Neuron (in vitro differentiated cells): ENCODE data around the gene LRRC74A.

Source experiments
- H2AFZ ChIP-seq: one replicate; pipeline ENCODE4 v1.6.1; 2013; ENCODE audit warnings: low read depth, mild to moderate bottlenecking, inconsistent platforms, low read length, moderate library complexity
- H3K27me3 ChIP-seq: one replicate; pipeline ENCODE4 v1.6.1; 2013; ENCODE audit warnings: low read length; ENCODE audit not compliant: insufficient read depth
- H3K36me3 ChIP-seq: one replicate; pipeline ENCODE4 v1.6.1; 2013; ENCODE audit warnings: low read length; ENCODE audit not compliant: insufficient read depth
- H3K4me1 ChIP-seq: one replicate; pipeline ENCODE4 v1.6.1; 2013; ENCODE audit warnings: low read length; ENCODE audit not compliant: insufficient read depth
- H3K4me3 ChIP-seq: 2 replicates; pipeline ENCODE4 v1.5.1; 2013; ENCODE audit warnings: mild to moderate bottlenecking, low read length, moderate library complexity
- H3K9me3 ChIP-seq: one replicate; pipeline ENCODE4 v1.6.1; 2013; ENCODE audit warnings: low read length

The LRRC74A gene

DNA sequence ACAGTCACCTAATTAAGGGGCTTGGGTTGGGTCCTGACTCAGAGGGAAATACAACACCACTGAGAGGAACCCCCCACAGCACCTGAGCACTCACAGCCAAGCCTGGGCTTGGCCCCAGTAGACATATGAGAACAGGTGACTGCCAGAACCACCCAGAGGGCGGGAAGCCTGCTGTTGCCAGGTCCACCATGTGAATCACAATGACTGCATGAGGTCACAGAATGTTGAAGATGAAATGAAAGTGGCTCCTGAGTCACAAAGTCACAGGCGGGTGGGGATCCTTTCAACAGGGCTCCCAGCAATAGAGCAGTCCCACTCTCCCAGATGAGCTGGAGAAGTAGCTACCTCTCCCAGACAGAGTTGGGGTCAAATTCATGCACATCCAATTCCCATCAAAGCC lies at the start of gene LRRC74A:
Gene LRRC74A, plus strand, starts transcription at position 287 of the 400 bp plus-strand sequence. CDS start 290 bp downstream, outside the sequence.
- H3K9me3 ChIP-seq: no peaks in the 10 kb centered on the region
- H3K36me3 ChIP-seq: no peaks in the 10 kb centered on the region
- no peak within 1 kb of the TSS for H3K4me3 ChIP-seq
- H3K4me1 ChIP-seq: peaks cover 10% of the 10 kb centered on the region
- peaks cover 20% of the 10 kb centered on the region for H3K27me3 ChIP-seq
- no peak within 1 kb of the TSS for H2AFZ ChIP-seq

DNA sequence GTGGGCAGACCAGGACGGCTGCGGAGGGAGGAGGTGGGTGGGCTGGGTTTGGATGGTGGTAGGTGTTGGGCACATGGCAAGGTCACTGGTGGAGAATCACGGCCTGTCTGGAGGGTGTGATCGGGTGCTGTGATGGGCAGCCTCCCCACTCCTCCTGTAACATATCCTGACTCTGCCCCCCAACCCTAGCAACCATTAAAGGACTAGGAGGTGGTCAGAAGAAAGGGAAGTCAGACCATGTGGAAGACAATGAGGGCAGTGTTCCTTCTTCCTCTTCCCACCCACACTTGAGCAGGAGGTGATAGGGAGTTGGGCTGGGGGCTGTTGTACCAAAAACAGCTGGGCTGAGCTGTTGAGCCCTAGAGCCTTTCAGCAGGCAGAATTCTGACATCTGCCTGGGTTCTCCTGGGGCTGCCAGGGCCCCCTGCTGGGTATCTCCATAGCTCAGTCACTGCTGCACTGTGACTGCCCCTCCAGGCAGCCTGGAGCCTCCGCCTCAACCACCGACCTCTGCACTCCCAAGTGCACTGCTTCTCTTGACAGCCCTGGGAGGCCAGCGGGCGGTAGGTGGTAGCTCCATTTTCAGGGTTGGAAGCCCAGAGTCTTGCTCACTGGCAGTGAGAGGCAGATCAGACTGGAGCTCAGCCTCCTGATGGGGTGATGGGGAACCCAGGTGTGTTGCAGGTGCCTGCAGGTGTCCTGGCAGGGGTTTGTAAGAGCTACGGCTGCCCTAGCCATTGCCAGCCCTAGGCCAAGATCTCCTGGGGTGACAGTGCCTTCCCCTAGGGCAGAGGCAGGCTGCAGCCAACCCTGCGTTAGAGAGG lies 49.6 kb upstream of the LRRC74A start:
- Histone ChIP-seq H3K36me3 (peaks cover 30% of the 10 kb centered on the region), H3K27me3 (no peaks in the 10 kb centered on the region), H3K4me3 (no peak overlapping the region), H3K4me1 (no peaks in the 10 kb centered on the region), H2AFZ (no peak overlapping the region), H3K9me3 (no peaks in the 10 kb centered on the region)

DNA sequence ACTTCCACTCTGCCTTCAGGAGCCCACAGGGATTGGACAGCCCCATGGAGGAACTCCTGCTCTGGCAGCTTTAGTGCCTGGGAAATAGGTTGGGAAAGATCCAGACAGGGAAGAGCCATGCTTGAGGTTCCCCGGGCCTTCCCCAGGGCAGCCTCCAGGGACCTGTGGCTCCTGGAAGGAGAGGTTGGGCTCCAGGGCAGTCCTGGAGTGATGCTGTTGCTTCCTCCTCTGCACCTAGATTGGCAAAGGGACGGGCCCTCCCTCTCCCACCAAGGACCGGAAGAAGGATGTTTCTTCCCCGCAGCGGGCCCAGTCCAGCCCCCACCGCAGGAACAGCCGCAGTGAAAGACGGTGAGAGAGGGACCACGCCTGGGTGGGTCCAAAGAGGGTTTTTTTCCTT lies 48.5 kb upstream of the LRRC74A start:
- Histone ChIP-seq H3K27me3 (no peaks in the 10 kb centered on the region), H3K4me3 (no peak overlapping the region), H2AFZ (no peak overlapping the region), H3K4me1 (no peaks in the 10 kb centered on the region), H3K9me3 (no peaks in the 10 kb centered on the region), H3K36me3 (peaks cover 40% of the 10 kb centered on the region)

DNA sequence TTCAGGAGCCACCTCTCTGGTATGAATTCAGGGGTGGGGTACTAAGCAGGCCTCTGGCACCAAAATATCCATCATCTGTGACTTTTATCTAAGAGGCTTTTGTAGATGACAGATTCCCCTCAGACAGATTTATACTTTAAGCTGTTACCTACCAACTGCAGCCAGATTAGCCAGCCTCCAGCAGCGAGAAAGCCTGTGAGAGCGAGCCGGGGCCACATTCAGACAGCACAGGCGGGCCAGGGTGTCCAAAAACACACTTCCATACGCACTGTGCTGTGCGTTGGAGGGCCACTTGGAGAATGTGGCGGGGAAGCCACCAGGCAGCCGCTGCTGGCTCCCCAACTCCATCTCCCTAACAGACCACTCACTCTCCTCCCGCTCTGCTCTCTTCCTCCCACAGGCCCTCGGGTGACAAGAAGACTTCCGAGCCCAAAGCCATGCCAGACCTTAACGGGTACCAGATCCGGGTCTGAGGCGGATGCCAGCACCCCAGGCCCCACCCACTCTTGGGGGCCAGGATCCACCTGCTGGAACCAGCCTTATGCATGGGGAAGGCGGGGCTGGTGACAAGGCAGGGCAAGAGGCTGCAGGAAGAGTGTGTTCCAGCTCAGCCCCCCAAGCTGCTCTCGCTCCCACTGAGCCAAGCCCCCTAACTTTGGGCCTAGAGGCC lies 47.5 kb upstream of the LRRC74A start:
- Histone ChIP-seq H2AFZ (no peak overlapping the region), H3K27me3 (no peaks in the 10 kb centered on the region), H3K9me3 (no peaks in the 10 kb centered on the region), H3K36me3 (peaks cover 40% of the 10 kb centered on the region), H3K4me3 (no peak overlapping the region), H3K4me1 (no peaks in the 10 kb centered on the region)

DNA sequence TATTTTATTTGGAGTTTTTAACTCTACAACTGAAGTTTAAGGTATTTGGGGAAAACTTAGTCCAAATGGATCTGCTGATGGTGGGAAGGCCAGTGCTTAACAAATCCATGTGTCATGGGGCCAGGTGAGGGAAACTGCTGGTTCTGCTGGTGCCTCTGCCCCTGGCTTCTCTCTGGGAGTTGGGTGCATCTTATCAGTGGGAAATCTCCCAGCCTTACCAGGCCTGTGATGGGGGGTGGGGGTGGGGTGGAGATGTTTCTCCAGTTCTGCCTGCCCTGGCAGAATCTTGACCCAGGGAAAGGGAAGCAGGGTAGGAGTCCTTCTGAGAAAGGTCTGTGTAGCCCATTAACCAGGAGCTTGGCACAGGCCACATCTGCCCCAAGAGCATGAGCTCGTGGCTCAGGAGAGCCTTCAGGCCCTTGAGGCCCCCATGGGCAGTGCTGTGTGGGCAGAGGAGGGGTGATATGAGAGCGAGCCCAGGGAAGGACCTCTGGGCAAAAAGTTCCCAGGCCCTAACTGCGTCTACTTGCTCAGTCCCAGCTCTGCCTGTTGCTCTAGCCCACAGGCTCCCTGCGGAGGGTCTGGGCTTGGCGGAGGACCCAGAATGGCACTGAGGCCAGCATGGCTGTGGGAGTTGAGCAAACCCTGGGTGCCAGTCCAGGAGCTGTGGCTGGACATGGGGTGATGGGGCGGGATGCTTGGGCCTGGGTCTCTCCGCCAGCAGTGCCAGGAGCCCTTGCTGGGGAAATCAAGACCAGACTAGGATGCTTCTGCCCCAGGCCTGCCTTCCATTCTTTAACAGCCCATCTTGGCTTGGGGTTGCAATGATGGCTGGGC lies 46.8 kb upstream of the LRRC74A start:
- Histone ChIP-seq H3K4me3 (no peak overlapping the region), H2AFZ (no peak overlapping the region), H3K36me3 (peaks cover 36% of the 10 kb centered on the region), H3K27me3 (no peaks in the 10 kb centered on the region), H3K9me3 (no peaks in the 10 kb centered on the region), H3K4me1 (no peaks in the 10 kb centered on the region)

DNA sequence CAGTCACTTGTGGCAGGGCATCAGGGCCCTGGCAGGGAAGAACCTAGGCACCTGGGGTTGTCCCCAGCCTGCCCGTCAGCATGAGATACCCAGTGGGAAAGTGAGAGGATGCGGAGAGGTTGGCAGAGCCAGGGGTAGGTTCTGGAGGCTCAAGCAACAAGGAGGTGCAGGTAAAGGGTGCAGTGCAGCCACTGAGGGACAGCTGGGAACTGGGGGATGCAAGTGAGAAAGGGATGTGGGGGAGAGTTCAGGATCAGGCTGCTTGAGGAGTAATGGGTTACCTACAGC lies 46.2 kb upstream of the LRRC74A start:
- Histone ChIP-seq H3K36me3 (peaks cover 36% of the 10 kb centered on the region), H3K4me1 (no peaks in the 10 kb centered on the region), H3K9me3 (no peaks in the 10 kb centered on the region), H2AFZ (no peak overlapping the region), H3K27me3 (no peaks in the 10 kb centered on the region), H3K4me3 (no peak overlapping the region)

DNA sequence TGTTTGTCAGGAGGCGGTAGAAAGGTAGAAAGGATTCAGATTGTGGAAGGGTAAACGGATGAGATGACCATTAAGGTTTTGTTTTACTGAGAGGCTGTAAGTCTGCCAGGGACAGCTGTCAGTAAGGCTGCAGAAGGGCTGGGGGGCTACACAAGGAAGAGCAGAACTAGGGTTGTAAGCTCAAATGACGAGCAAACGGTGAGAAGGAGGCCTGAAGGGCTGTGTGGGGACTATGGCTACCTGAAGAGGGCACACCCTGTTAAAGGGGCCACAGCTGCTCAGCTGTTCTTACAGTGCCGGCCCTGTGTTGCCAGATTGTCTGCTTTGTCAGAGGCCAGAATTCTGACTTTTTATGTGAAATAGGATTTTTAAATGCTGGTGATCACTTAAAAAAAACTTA lies 45.8 kb upstream of the LRRC74A start:
- no peaks in the 10 kb centered on the region for H3K9me3 ChIP-seq
- peaks cover 36% of the 10 kb centered on the region for H3K36me3 ChIP-seq
- no peaks in the 10 kb centered on the region for H3K4me1 ChIP-seq
- no peak overlapping the region for H2AFZ ChIP-seq
- H3K27me3 ChIP-seq: no peaks in the 10 kb centered on the region
- no peak overlapping the region for H3K4me3 ChIP-seq

DNA sequence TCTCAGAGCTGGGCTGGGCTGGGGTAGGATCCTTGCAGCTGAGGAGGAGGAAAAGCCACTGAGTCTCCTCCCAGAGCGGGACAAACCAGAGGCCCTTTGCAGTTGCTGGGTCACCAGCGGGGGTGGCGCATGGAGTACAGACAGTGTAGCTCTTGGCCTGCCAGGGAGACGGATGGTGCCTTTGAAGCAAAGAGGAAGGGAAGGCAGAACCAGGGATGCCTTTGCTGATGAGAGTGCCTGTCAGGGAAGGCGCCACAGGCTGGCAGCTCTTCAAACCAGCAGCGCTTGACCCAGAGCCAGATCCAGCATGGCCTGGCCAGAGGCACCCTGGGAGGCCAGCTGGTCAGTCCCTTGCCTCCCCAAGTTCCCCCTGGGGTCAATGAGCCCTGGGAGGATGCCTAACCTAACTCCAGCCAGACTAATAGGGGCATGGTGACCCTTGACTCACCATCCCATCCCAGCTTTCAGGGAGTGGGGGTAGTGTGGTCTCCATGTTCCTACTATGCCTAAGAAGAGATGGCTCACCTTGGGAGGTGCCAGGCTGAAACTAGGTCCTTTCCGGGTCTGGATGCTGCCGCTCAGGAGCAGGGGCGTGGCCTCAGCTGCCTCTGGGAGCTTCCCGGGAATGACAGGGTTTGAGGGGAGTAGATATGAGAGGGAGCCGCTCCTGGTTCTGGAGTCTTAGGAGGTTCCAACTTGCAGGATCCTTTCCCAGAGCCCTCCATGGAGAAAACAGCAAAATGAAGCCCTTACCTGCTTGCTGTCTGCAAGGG lies 45.1 kb upstream of the LRRC74A start:
- no peaks in the 10 kb centered on the region for H3K4me1 ChIP-seq
- H3K27me3 ChIP-seq: no peaks in the 10 kb centered on the region
- H3K9me3 ChIP-seq: no peaks in the 10 kb centered on the region
- H3K4me3 ChIP-seq: no peak overlapping the region
- no peak overlapping the region for H2AFZ ChIP-seq
- H3K36me3 ChIP-seq: peaks cover 35% of the 10 kb centered on the region

DNA sequence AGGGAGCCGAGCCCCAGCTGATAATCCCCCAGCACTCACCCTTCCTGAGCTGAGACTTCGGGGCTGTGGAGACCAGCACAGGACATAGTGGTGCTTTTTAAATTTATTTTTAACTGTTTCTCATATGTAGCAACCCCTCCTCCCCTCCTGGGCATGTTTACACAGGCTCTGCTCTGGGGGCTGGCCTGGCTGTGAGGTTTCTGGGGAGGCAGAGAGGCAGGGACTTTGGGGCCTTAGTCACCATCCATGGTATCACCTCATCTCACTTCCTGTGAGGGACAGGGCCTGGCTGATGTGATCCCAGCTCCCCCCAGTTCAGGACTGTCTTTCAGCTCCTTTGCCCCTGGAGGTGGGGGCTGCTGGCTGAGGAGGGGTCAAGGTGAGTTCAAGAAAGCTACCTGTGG lies 44.6 kb upstream of the LRRC74A start:
- peaks cover 38% of the 10 kb centered on the region for H3K36me3 ChIP-seq
- no peaks in the 10 kb centered on the region for H3K4me1 ChIP-seq
- no peaks in the 10 kb centered on the region for H3K27me3 ChIP-seq
- no peaks in the 10 kb centered on the region for H3K9me3 ChIP-seq
- no peak overlapping the region for H2AFZ ChIP-seq
- no peak overlapping the region for H3K4me3 ChIP-seq

DNA sequence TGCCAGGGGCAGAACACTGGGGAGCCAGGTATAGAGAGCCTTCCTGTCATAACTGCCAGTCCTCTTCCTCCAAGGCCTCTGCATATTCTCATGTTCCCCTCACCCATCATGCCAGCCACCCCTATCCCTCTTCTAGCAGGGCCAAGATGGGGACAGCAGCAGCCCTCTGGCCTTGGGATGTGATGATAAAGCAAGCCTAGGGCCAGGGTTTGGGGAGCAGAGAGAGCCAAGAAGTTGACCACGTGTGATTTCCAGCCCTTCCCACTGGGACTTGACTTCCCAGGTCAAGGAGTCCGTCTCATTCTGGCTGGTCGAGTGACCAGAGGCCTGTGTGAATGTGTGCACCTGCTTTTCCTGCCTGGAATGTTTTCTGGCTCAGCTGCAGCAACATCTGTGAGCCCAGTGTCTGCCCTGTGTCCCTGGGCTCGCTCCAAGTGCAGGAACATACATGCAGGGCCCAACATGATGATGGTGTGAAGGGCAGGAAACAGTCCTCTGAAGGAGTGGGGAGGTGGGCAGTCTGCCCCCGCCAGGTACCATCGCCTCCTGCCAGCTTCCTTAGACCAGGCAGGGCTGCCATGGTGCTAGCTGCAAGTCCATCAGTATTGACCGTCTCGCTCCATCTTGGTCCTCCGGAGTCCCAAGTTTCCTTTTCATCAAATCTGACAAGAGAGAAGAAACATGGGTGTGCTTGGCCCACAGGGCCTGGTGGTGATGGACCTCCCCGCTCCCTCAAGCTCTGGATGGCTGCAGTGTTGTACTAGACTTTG lies 43.9 kb upstream of the LRRC74A start:
- Histone ChIP-seq H3K4me3 (no peak overlapping the region), H3K36me3 (peaks cover 44% of the 10 kb centered on the region), H3K27me3 (no peaks in the 10 kb centered on the region)

DNA sequence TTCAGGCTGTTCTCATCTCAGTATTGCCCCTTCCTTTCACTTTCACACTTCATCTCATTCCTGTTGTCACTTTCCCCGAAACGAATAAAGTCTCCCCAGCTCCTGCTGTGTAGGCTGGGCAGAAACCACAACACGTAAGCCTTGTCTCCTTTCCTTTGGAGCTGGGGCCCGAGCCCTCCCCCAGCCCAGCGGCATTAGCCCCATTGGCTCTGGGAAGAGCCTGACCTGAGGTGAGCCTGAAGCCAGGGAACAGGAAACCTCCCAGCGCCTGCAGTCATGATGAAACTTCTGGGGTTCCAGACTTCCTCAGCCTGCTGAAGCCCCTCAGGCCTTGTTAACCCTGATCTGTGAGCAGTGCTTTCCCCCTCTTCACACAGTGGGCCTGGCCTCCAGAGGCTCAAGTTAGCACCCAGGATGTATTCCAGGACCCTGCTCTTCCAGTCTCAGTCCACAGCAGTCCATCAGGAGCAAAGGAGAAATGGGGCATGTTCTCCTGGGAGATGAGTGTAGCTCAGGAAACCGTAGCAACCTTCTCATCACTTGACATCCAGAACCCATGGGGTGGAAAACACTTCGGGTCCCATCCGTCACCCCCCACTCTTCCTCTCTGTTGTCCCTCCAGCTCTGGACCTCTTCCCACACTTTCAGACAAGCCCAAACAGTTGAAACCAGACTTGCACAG lies 43.2 kb upstream of the LRRC74A start:
- Histone ChIP-seq H3K36me3 (peaks cover 52% of the 10 kb centered on the region), H3K27me3 (no peaks in the 10 kb centered on the region), H2AFZ (no peak overlapping the region), H3K4me1 (no peaks in the 10 kb centered on the region), H3K4me3 (no peak overlapping the region), H3K9me3 (no peaks in the 10 kb centered on the region)

More for the DNA sequence above, 43.9 kb upstream of the LRRC74A start:
- no peaks in the 10 kb centered on the region for H3K9me3 ChIP-seq
- no peaks in the 10 kb centered on the region for H3K4me1 ChIP-seq
- no peak overlapping the region for H2AFZ ChIP-seq
